Endothelial cell of umbilical vein (primary cell): ENCODE data around the gene CENPB. TPM values are rescaled to one million over a fixed set of nuclear protein-coding genes. Genes with fewer than 3 reads are reported as not detected.

Experiments used
- BruUV-seq: library from RNA; stranded (reverse); fragments of 400-500 nt; replicated peaks from 2 replicates; lab custom pipeline; 2021; lab: Mats Ljungman, UMichigan
- CTCF ChIA-PET: fragments of 300-600, 350-600 bp; sonication (Branson Sonifier 250); formaldehyde crosslinking; loops from one replicate; lab custom pipeline; 2021; ENCODE audit warnings: antibody characterized with exemption, inconsistent platforms; lab: Charles Lee
- POLR2A ChIA-PET: fragments of 300-600, 350-600 bp; sonication (Branson Sonifier 250); formaldehyde crosslinking; loops from one replicate; lab custom pipeline; 2021; ENCODE audit warnings: antibody characterized with exemption, inconsistent platforms; lab: Charles Lee
- DNase-seq: peaks from one replicate; pipeline ENCODE4 v3.0.0-alpha.2; 2011; ENCODE audit warnings: low read depth, low spot score
- FAIRE-seq: peaks from 2 replicates; lab custom pipeline; 2011; peaks lifted over from hg19 to GRCh38; lab: Jason Lieb, UNC
- H2AFZ ChIP-seq: 2 replicates; pipeline ENCODE4 v1.6.0; 2012; ENCODE audit warnings: low read depth, low read length, control low read depth, inconsistent platforms
- H3K27ac ChIP-seq: 2 replicates; pipeline ENCODE4 v1.5.1; 2011; ENCODE audit warnings: low read depth, mild to moderate bottlenecking, control low read depth, low read length, moderate library complexity; ENCODE audit not compliant: insufficient read depth
- H3K27me3 ChIP-seq, 2 experiments: 2 replicates each; pipeline versions ENCODE4 v1.6.0 to v1.6.1; 2011; ENCODE audit warnings: low read length in 2 of 2, mixed read lengths in 1 of 2; ENCODE audit not compliant: control insufficient read depth in 2 of 2, insufficient read depth in 2 of 2
- H3K36me3 ChIP-seq, 2 experiments: 2 replicates in 1 of 2; 3 replicates in 1 of 2; pipeline ENCODE4 v1.5.1; 2011; ENCODE audit warnings: low read length in 2 of 2, mild to moderate bottlenecking in 1 of 2, moderate library complexity in 1 of 2; ENCODE audit not compliant: control insufficient read depth in 2 of 2, insufficient read depth in 2 of 2; ENCODE audit errors: extremely low read depth in 1 of 2
- H3K4me1 ChIP-seq: 3 replicates; pipeline ENCODE4 v1.5.1; 2011; ENCODE audit warnings: mild to moderate bottlenecking, low read length; ENCODE audit not compliant: control insufficient read depth, insufficient read depth; ENCODE audit errors: extremely low read depth
- H3K4me2 ChIP-seq: 2 replicates; pipeline ENCODE4 v1.6.1; 2011; ENCODE audit warnings: low read length, control low read depth, mixed read lengths; ENCODE audit not compliant: insufficient read depth
- H3K4me3 ChIP-seq, 3 experiments: fragments of 200-600 bp in 1 of 3; sonication (generic), shearing (Covaris generic) in 1 of 3; replicated peaks in 1 of 3; 2 replicates each; pipeline ENCODE4 v1.5.1; 2011 to 2016; ENCODE audit warnings: control low read depth in 3 of 3, low read length in 3 of 3, mild to moderate bottlenecking in 2 of 3, inconsistent platforms in 1 of 3, low read depth in 1 of 3, moderate library complexity in 1 of 3; ENCODE audit not compliant: insufficient read depth in 1 of 3
- H3K79me2 ChIP-seq: 2 replicates; pipeline ENCODE4 v1.6.0; 2012; ENCODE audit warnings: low read length, inconsistent platforms; ENCODE audit not compliant: control insufficient read depth, insufficient read depth
- H3K9ac ChIP-seq: replicated peaks from 2 replicates; pipeline ENCODE3; 2011; ENCODE audit warnings: low read length, control low read depth; ENCODE audit not compliant: insufficient read depth; ENCODE audit errors: extremely low read depth
- H3K9me1 ChIP-seq: replicated peaks from 3 replicates; pipeline ENCODE4 v1.6.0; 2011; ENCODE audit warnings: mild to moderate bottlenecking, low read length; ENCODE audit not compliant: control insufficient read depth, insufficient read depth; ENCODE audit errors: extremely low read depth
- H3K9me3 ChIP-seq: replicated peaks from 2 replicates; pipeline ENCODE4 v1.5.1; 2012; ENCODE audit warnings: low read length, inconsistent platforms; ENCODE audit not compliant: control insufficient read depth, insufficient read depth
- H4K20me1 ChIP-seq: replicated peaks from 2 replicates; pipeline ENCODE3; 2011; ENCODE audit warnings: mild to moderate bottlenecking, low read length; ENCODE audit not compliant: control insufficient read depth, insufficient read depth; ENCODE audit errors: extremely low read depth
- CTCF ChIP-seq, 2 donors: IDR thresholded peaks; 1 replicate in 1 of 2; 2 replicates in 1 of 2; pipeline ENCODE4 v1.5.1; 2011; ENCODE audit warnings: low read length in 2 of 2, mild to moderate bottlenecking in 2 of 2, moderate library complexity in 2 of 2, control low read depth in 1 of 2, inconsistent platforms in 1 of 2, low read depth in 1 of 2; ENCODE audit not compliant: insufficient read depth in 1 of 2; ENCODE audit errors: extremely low read depth in 1 of 2
- EZH2 ChIP-seq: IDR thresholded peaks from 2 replicates; pipeline ENCODE4 v1.6.1; 2012; ENCODE audit warnings: borderline replicate concordance, low read depth, mild to moderate bottlenecking, moderate library complexity, low read length, inconsistent platforms; ENCODE audit not compliant: severe bottlenecking
- GATA2 ChIP-seq: IDR thresholded peaks from 2 replicates; pipeline ENCODE4 v1.7.0; 2011; ENCODE audit warnings: low read depth, mild to moderate bottlenecking, moderate library complexity, mixed read lengths, low read length; ENCODE audit not compliant: insufficient read length, insufficient read depth
- JUN ChIP-seq: IDR thresholded peaks from 2 replicates; pipeline ENCODE4 v1.6.1; 2011; ENCODE audit warnings: borderline replicate concordance, low read depth; ENCODE audit not compliant: insufficient read length, insufficient read depth
- MAX ChIP-seq: IDR thresholded peaks from 2 replicates; pipeline ENCODE4 v1.6.1; 2011; ENCODE audit not compliant: insufficient read depth, insufficient read length
- dilution Hi-C: fragments of 300-500 bp; cut with MboI; formaldehyde crosslinking; loops from one replicate; pipeline ENCODE4 v1.15.0; 2019; ENCODE audit warnings: low sequenced_read_pairs; ENCODE audit not compliant: extremely low pct_ligation_motif_present
- intact Hi-C: fragments of 100-400 bp; cut with micrococcal nuclease; formaldehyde crosslinking; loops from one replicate; pipeline ENCODE4 v1.10.0; 2022
- polyA plus RNA-seq, 4 experiments: library from polyadenylated mRNA; depleted of rRNA in 3 of 4; stranded (reverse) in 3 of 4; unstranded in 1 of 4; fragments of >200 nt; gene quantifications; 2 replicates each; pipeline versions ENCODE4 v1.2.1 to v1.2.3, GENCODE V29; 2011 to 2012; ENCODE audit warnings: missing spikeins in 1 of 4
- total RNA-seq: library from RNA; stranded (reverse); gene quantifications from 2 replicates; pipeline ENCODE4 v1.2.3, GENCODE V29; 2021

Gene CENPB
- total and polyA plus RNA-seq, 2 donors (not counting 3 experiments of a cell fraction or from before 2014, with no cell fraction given) = 30.4 to 90.3 TPM

- Histone ChIP-seq H3K4me1 (peaks cover 7% of the 10 kb centered on the region), H3K79me2 (peaks cover 4% of the 10 kb centered on the region), H3K36me3 (peaks cover 2 to 19% of the 10 kb centered on the region in 2 experiments), H3K27ac (no peak overlapping the region), H2AFZ (no peak overlapping the region), H3K9me3 (no peaks in the 10 kb centered on the region), H3K27me3 (no peaks in the 10 kb centered on the region), H3K9me1 (no peaks in the 10 kb centered on the region), H3K4me2 (no peak overlapping the region), H4K20me1 (no peaks in the 10 kb centered on the region), H3K9ac (no peak overlapping the region), H3K4me3 (no peak overlapping the region)
- DNase-seq (no peak), FAIRE-seq (no peak)
- intact Hi-C loops = loop anchor here (2.0 kb wide), 1 partner anchor 67 kb away; the partner anchor contains the start of gene PANK2
- CTCF ChIA-PET = no interaction called here
- TF ChIP-seq CTCF (IDR thresholded peaks at IDR 0.05; ENCODE audit: extremely low read depth in 1 of 2, insufficient read depth in 1 of 2, low read depth in 1 of 2, low read length in 2 of 2) (no peak), JUN (no peak), EZH2 (no peak), GATA2 (no peak), MAX (no peak)
- POLR2A ChIA-PET = no interaction called here
- dilution Hi-C loops = no loop called here
- no TSS peak for BruUV-seq
Measured at GRCh38 chr20:3821996-3822395, 35.5 kb upstream of the CENPB start.
